ENCODE data around the gene IL18R1. TPM values are rescaled to one million over a fixed set of nuclear protein-coding genes. Genes with fewer than 3 reads are reported as not detected.

Gene IL18R1
- total and polyA plus RNA-seq, 11 donors, result 0.50 to 4.3 (median 1.8) TPM

GRCh38 chr2:102442967-102443828, 87.6 kb downstream of the IL18R1 start:
- DNase-seq (no peak), ATAC-seq (peak in 2 of 4 donors; percentile 36 to 49)
- peak; percentile 49 to 79 (median 62) for TF ChIP-seq CTCF (IDR thresholded peaks at IDR 0.05)
- no peak for TF ChIP-seq POLR2A (IDR thresholded peaks at IDR 0.05)
- H3K27ac ChIP-seq, result peak overlapping the region in 1 of 12 donors; percentile 18
- 29 to 34% (median 31%) methylated on average over 13 of the region's 13 CpGs for WGBS, 4 donors
- H3K4me3 ChIP-seq, result no peak overlapping the region
- intact Hi-C loops (cut with DNase I), result loop anchor here (2.0 to 10.0 kb wide), 12 partner anchors 81 to 1098 kb away; no protein-coding TSS in a partner anchor
- H3K27me3 ChIP-seq, result no peaks in the 10 kb centered on the region
- H3K4me1 ChIP-seq, result peaks cover 0 to 15% (median 0%) of the 10 kb centered on the region in 12 donors
- H3K9me3 ChIP-seq, result no peaks in the 10 kb centered on the region
- no peaks in the 10 kb centered on the region for H3K36me3 ChIP-seq

DNA sequence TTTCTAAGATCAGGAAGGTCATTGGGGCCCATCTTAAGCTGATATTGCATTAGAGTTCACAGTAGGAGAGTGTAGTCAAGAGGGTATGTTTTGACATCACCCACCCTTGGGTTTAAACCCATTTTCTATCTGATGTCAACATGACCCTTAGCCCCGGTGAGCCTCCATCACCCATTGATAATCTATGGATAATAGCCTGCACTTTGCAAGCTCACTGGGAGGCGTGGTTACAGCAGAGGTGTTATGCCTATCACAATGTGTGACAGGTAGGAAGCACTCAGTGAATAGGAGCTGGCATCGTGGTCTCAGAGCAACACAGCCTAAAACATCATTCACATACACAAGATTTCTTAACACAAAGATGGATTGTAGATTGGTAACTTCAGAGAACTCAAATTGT, 88.6 kb downstream of the IL18R1 start:
- TF ChIP-seq CTCF (IDR thresholded peaks at IDR 0.05) (no peak), POLR2A (IDR thresholded peaks at IDR 0.05) (no peak)
- H3K4me3 ChIP-seq, result no peak overlapping the region
- 68 to 79% (median 70%) methylated on average over 3 of the region's 3 CpGs for WGBS, 4 donors
- H3K9me3 ChIP-seq, result no peaks in the 10 kb centered on the region
- DNase-seq (no peak), ATAC-seq (no peak)
- H3K36me3 ChIP-seq, result no peaks in the 10 kb centered on the region
- H3K27me3 ChIP-seq, result no peaks in the 10 kb centered on the region
- intact Hi-C loops (cut with DNase I), result loop anchor here (5.0 to 10.0 kb wide), 10 partner anchors 82 to 1099 kb away; no protein-coding TSS in a partner anchor
- peaks cover 0 to 10% (median 0%) of the 10 kb centered on the region in 12 donors for H3K4me1 ChIP-seq
- no peak overlapping the region for H3K27ac ChIP-seq

GRCh38 chr2:102446936-102447335, 91.3 kb downstream of the IL18R1 start:
- Histone ChIP-seq H3K27me3 (no peaks in the 10 kb centered on the region), H3K36me3 (no peaks in the 10 kb centered on the region), H3K4me3 (no peak overlapping the region), H3K27ac (no peak overlapping the region), H3K4me1 (peaks cover 0 to 10% (median 0%) of the 10 kb centered on the region in 12 donors), H3K9me3 (no peaks in the 10 kb centered on the region)
- no peak for TF ChIP-seq POLR2A (IDR thresholded peaks at IDR 0.05)
- TF ChIP-seq CTCF (IDR thresholded peaks at IDR 0.05), result no peak
- 84 to 94% (median 93%) methylated on average over 9 of the region's 9 CpGs for WGBS, 4 donors
- ATAC-seq (no peak), DNase-seq (no peak)
- intact Hi-C loops (cut with DNase I), result loop anchor here (5.0 to 10.0 kb wide), 10 partner anchors 90 to 1102 kb away; partner anchors contain the start of gene IL18R1 (in 1 of the 10)

Small RNA genes within 50 kb of the gene (microRNA-seq; reads per million reads assigned to microRNA genes)
- gene MIR4772, result 0 to 1.8 (median 0.29) reads per million in 4 donors

Other genes starting within 250 kb of the IL18R1 start
- 10 to 100 TPM; 10.9 to 49.0 (median 19.6) TPM for gene IL1R1, start 213.1 kb upstream of the IL18R1 start, total RNA-seq
- 10 to 100 TPM; 12.8 to 25.7 TPM for gene IL1R1, start 213.1 kb upstream of the IL18R1 start, polyA plus RNA-seq
- under 1 TPM in 5 of 9 donors, not detected in 4; 0.30 to 0.75 (median 0.56) TPM for gene IL1RL2, start 168.8 kb upstream of the IL18R1 start, total RNA-seq
- gene IL1RL2, start 168.8 kb upstream of the IL18R1 start, polyA plus RNA-seq, result under 1 TPM in 1 of 2 donors, not detected in 1; 0.22 TPM
- 10 to 100 TPM in 2 of 9 donors, 1 to 10 TPM in 3, under 1 TPM in 4; 0.25 to 84.9 (median 1.6) TPM for gene IL1RL1, start 44.2 kb upstream of the IL18R1 start, total RNA-seq
- 10 to 100 TPM in 1 of 2 donors, 1 to 10 TPM in 1; 1.1 to 36.6 TPM for gene IL1RL1, start 44.2 kb upstream of the IL18R1 start, polyA plus RNA-seq
- 1 to 10 TPM in 2 of 9 donors, under 1 TPM in 7; 0.13 to 2.2 (median 0.41) TPM for gene IL18RAP, start 67.4 kb downstream of the IL18R1 start, total RNA-seq
- under 1 TPM; 0.39 to 0.42 TPM for gene IL18RAP, start 67.4 kb downstream of the IL18R1 start, polyA plus RNA-seq
- not detected for gene SLC9A4, start 117.4 kb downstream of the IL18R1 start, total RNA-seq
- gene SLC9A4, start 117.4 kb downstream of the IL18R1 start, polyA plus RNA-seq, result not detected